Kidney (tissue), 14 donors: Measurements from ENCODE around the gene MYT1. TPM values are rescaled to one million over a fixed set of nuclear protein-coding genes. Genes with fewer than 3 reads are reported as not detected.

Experiments used
- DNase-seq, 5 donors: peaks; one replicate each; pipeline ENCODE4 v3.0.0-alpha.2; 2013 to 2020
- FAIRE-seq: peaks from 2 replicates; lab custom pipeline; 2012; peaks lifted over from hg19 to GRCh38; lab: Jason Lieb, UNC
- H3K27ac ChIP-seq, 2 donors: one replicate each; pipeline ENCODE4 v1.7.0; 2013; ENCODE audit warnings: low read depth in 2 of 2, low read length in 2 of 2, inconsistent platforms in 1 of 2
- H3K27me3 ChIP-seq: one replicate; pipeline ENCODE4 v1.7.1; 2013; ENCODE audit warnings: low read length, inconsistent platforms; ENCODE audit not compliant: control insufficient read depth, insufficient read depth
- H3K36me3 ChIP-seq, 3 donors: one replicate each; pipeline versions ENCODE4 v1.7.0 to v1.7.1; 2013; ENCODE audit warnings: low read length in 3 of 3, control low read depth in 1 of 3, inconsistent platforms in 1 of 3; ENCODE audit not compliant: insufficient read depth in 3 of 3, control insufficient read depth in 2 of 3
- H3K4me1 ChIP-seq, 3 donors: one replicate each; pipeline versions ENCODE4 v1.7.0 to v1.7.1; 2013; ENCODE audit warnings: low read length in 3 of 3, inconsistent platforms in 1 of 3, low read depth in 1 of 3; ENCODE audit not compliant: control insufficient read depth in 2 of 3, insufficient read depth in 2 of 3
- H3K4me3 ChIP-seq, 3 donors: one replicate each; pipeline versions ENCODE4 v1.7.0 to v1.8.1; 2013; ENCODE audit warnings: low read length in 3 of 3, control low read depth in 1 of 3, inconsistent platforms in 1 of 3
- H3K9ac ChIP-seq, 3 donors: one replicate each; pipeline versions ENCODE4 v1.7.0 to v1.7.1; 2013; ENCODE audit warnings: low read length in 3 of 3, control low read depth in 1 of 3, inconsistent platforms in 1 of 3
- H3K9me3 ChIP-seq, 3 donors: one replicate each; pipeline versions ENCODE4 v1.7.0 to v1.7.1; 2013; ENCODE audit warnings: low read length in 3 of 3, control low read depth in 1 of 3, inconsistent platforms in 1 of 3; ENCODE audit not compliant: control insufficient read depth in 2 of 3, insufficient read depth in 1 of 3
- intact Hi-C: fragments of 100-400 bp; cut with DNase I; formaldehyde crosslinking; loops from one replicate; pipeline ENCODE4 v1.11.1; 2022
- polyA plus RNA-seq: library from polyadenylated mRNA; stranded (reverse); fragments of 350-450 nt; fragmentation: Illumina TruSeq; extraction: RNeasy Lipid Tissue Mini Kit (QIAGEN cat#74804); gene quantifications from one replicate; pipeline ENCODE4 v1.2.3, GENCODE V29; 2014; ENCODE audit warnings: low read depth, low replicate concordance; ENCODE audit not compliant: insufficient read depth
- total RNA-seq: library from RNA; stranded (reverse); fragmentation: NEBNext Ultra II Directional; extraction: Animal tissue kit (Norgen Biotek cat#: 25700); gene quantifications from one replicate; pipeline ENCODE4 v1.2.1, GENCODE V29; 2021
- TF ChIP-seq, protein P1 (sequence below): IDR thresholded peaks from 3 replicates; pipeline ENCODE4 v1.5.1; 2012; ENCODE audit warnings: mild to moderate bottlenecking, moderate library complexity, borderline replicate concordance; ENCODE audit not compliant: insufficient read depth; ENCODE audit errors: extremely low read depth
- donor health status: control.
- donor health status: control.
- donor health status: control.
- donor health status: control.
- donor health status: control.
- donor health status: DM: yes; HTN: yes; CAD: no.
- donor health status: Normal renal cell carcinoma (clear cell type).

MYT1 gene
- total and polyA plus RNA-seq, 2 donors from 2014 or later: not detected

- no peak for DNase-seq
- Histone ChIP-seq H3K9me3 (no peaks in the 10 kb centered on the region), H3K27ac (no peak overlapping the region), H3K27me3 (no peaks in the 10 kb centered on the region), H3K4me1 (no peaks in the 10 kb centered on the region), H3K4me3 (no peak overlapping the region), H3K9ac (no peak overlapping the region), H3K36me3 (no peaks in the 10 kb centered on the region)
- FAIRE-seq: no peak
- intact Hi-C loops: no loop called here
- TF ChIP-seq, protein P1, sequence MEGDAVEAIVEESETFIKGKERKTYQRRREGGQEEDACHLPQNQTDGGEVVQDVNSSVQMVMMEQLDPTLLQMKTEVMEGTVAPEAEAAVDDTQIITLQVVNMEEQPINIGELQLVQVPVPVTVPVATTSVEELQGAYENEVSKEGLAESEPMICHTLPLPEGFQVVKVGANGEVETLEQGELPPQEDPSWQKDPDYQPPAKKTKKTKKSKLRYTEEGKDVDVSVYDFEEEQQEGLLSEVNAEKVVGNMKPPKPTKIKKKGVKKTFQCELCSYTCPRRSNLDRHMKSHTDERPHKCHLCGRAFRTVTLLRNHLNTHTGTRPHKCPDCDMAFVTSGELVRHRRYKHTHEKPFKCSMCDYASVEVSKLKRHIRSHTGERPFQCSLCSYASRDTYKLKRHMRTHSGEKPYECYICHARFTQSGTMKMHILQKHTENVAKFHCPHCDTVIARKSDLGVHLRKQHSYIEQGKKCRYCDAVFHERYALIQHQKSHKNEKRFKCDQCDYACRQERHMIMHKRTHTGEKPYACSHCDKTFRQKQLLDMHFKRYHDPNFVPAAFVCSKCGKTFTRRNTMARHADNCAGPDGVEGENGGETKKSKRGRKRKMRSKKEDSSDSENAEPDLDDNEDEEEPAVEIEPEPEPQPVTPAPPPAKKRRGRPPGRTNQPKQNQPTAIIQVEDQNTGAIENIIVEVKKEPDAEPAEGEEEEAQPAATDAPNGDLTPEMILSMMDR: no peak
Observed at GRCh38 chr20:64191002-64191401, 26.8 kb downstream of the MYT1 start.

GRCh38 chr20:64192406-64192805, 28.2 kb downstream of the MYT1 start:
- FAIRE-seq (no peak), DNase-seq (peak in 3 of 5 donors; percentile 68 to 80 (median 79))
- H3K9me3 ChIP-seq: no peaks in the 10 kb centered on the region
- no peak overlapping the region for H3K9ac ChIP-seq
- no peaks in the 10 kb centered on the region for H3K27me3 ChIP-seq
- H3K4me1 ChIP-seq: no peaks in the 10 kb centered on the region
- intact Hi-C loops: no loop called here
- no peaks in the 10 kb centered on the region for H3K36me3 ChIP-seq
- TF ChIP-seq, protein P1: no peak
- H3K27ac ChIP-seq: no peak overlapping the region
- no peak overlapping the region for H3K4me3 ChIP-seq

GRCh38 chr20:64193058-64193457, 28.8 kb downstream of the MYT1 start:
- no peak for FAIRE-seq
- no peak overlapping the region for H3K4me3 ChIP-seq
- H3K36me3 ChIP-seq: no peaks in the 10 kb centered on the region
- DNase-seq: no peak
- no peak overlapping the region for H3K27ac ChIP-seq
- H3K9ac ChIP-seq: no peak overlapping the region
- H3K27me3 ChIP-seq: no peaks in the 10 kb centered on the region
- TF ChIP-seq, protein P1: no peak
- intact Hi-C loops: no loop called here
- H3K4me1 ChIP-seq: no peaks in the 10 kb centered on the region
- no peaks in the 10 kb centered on the region for H3K9me3 ChIP-seq

DNA sequence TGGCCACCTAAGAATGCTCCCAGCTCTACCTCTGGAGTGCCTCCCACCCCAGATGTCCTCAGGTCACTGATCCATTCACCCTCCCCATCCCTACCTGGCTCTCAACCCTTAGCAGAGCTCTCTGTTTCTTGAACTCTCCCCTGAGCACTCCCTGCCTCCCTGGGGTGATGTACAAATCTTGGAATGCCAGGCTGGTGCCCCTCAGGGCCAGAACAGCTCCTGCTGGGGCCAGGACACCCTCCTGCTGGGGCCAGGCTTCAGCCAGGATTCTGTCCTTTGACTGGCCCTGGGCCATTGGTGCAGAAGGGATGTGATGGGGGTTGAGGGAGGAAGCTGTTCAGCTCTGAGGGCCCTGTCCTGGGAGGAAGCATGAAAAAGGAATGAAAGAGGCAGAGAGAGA, 30.0 kb downstream of the MYT1 start:
- Histone ChIP-seq H3K27me3 (no peaks in the 10 kb centered on the region), H3K4me1 (no peaks in the 10 kb centered on the region), H3K9me3 (no peaks in the 10 kb centered on the region), H3K4me3 (no peak overlapping the region), H3K27ac (no peak overlapping the region), H3K9ac (no peak overlapping the region), H3K36me3 (no peaks in the 10 kb centered on the region)
- intact Hi-C loops: no loop called here
- FAIRE-seq (no peak), DNase-seq (no peak)
- TF ChIP-seq, protein P1: no peak
